GM12875 (cell line): ENCODE data around the gene CARS2.

ENCODE experiments used
- H3K4me3 ChIP-seq: one replicate; pipeline ENCODE4 v1.5.1; 2011; ENCODE audit warnings: low read depth, low read length, control low read depth
- TF ChIP-seq, protein P1 (sequence below): IDR thresholded peaks from 2 replicates; pipeline ENCODE4 v1.5.1; 2011; ENCODE audit warnings: low read depth, mild to moderate bottlenecking, control low read depth, inconsistent platforms, low read length, moderate library complexity, borderline replicate concordance; ENCODE audit not compliant: insufficient read depth

Gene CARS2

GRCh38 chr13:110685305-110686020, 20.5 kb downstream of the CARS2 start:
- no peak overlapping the region for H3K4me3 ChIP-seq
- TF ChIP-seq, protein P1, sequence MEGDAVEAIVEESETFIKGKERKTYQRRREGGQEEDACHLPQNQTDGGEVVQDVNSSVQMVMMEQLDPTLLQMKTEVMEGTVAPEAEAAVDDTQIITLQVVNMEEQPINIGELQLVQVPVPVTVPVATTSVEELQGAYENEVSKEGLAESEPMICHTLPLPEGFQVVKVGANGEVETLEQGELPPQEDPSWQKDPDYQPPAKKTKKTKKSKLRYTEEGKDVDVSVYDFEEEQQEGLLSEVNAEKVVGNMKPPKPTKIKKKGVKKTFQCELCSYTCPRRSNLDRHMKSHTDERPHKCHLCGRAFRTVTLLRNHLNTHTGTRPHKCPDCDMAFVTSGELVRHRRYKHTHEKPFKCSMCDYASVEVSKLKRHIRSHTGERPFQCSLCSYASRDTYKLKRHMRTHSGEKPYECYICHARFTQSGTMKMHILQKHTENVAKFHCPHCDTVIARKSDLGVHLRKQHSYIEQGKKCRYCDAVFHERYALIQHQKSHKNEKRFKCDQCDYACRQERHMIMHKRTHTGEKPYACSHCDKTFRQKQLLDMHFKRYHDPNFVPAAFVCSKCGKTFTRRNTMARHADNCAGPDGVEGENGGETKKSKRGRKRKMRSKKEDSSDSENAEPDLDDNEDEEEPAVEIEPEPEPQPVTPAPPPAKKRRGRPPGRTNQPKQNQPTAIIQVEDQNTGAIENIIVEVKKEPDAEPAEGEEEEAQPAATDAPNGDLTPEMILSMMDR, result no peak

GRCh38 chr13:110684388-110685056, 21.4 kb downstream of the CARS2 start:
- TF ChIP-seq, protein P1, result no peak
- no peak overlapping the region for H3K4me3 ChIP-seq

DNA sequence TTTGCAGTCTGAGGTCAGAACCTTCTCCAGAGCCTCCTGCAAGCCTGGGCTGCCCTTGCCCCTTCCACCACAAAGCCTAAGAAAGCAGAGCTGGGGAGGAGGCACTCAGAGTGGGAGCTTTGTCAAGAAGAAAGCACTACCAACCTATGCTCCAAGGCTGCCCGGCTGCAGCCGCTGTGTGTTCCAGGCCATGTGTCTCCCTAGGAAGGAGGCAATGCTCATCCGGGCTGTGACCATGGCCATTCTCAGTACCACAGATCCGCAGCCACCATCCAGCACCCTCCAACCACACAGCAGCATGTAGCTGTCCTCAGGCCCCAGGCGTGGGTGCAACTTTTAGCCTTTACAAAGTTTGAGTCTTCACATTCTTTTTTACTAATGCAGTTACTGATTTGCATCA, 22.0 kb downstream of the CARS2 start:
- TF ChIP-seq, protein P1, result no peak
- no peak overlapping the region for H3K4me3 ChIP-seq

- no peak overlapping the region for H3K4me3 ChIP-seq
- TF ChIP-seq, protein P1, result no peak
These were observed 22.6 kb downstream of the CARS2 start for GRCh38 chr13:110683203-110683883.

- H3K4me3 ChIP-seq, result no peak overlapping the region
- TF ChIP-seq, protein P1, result no peak
These were observed 23.2 kb downstream of the CARS2 start for GRCh38 chr13:110682746-110683145.

- H3K4me3 ChIP-seq, result no peak overlapping the region
- TF ChIP-seq, protein P1, result no peak
These were observed 23.9 kb downstream of the CARS2 start for GRCh38 chr13:110681868-110682550.
